ENCODE results near the gene CFAP141. TPM values are rescaled to one million over a fixed set of nuclear protein-coding genes. Genes with fewer than 3 reads are reported as not detected.

CFAP141 gene
- total and polyA plus RNA-seq, 2 of the 4 experiments (the other 2 are of a cell fraction) = not detected

DNA sequence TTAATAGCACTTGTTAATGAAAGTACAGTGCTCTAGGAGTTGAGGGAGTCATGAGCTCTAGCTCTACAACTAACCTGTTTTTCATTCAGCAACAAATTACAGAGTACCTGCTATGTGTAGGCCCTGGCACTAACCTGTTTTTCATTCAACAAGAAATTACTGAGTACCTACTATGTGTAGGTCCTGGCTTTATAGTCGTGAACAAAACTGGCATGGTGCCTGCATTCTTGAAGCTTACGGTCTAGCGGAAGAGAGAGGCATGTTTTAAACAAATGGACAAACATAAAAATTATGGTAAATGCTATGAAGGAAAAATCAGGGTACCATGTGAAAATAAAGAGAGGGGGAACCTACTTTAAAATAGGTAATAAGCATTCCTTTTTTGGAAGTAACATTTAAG is 12.4 kb upstream of the CFAP141 start:
- H3K4me2 ChIP-seq (ENCODE audit: low read depth, low read length) = peak overlapping the region; percentile 44; the same call in 1 of the 2 replicates
- CTCF ChIA-PET = interaction anchor here (1.2 kb wide), 1 partner anchor 25 kb away, joined by 3 read pairs; no protein-coding TSS in a partner anchor
- no peak overlapping the region for H3K4ac ChIP-seq (ENCODE audit: low read depth, low read length)
- H3K14ac ChIP-seq (replicated peaks; ENCODE audit: low read depth, low read length) = no peak overlapping the region
- no peaks in the 10 kb centered on the region for H3K9me3 ChIP-seq (ENCODE audit: control insufficient read depth, insufficient read depth, low read length)
- H3K18ac ChIP-seq (ENCODE audit: low read depth, low read length) = no peak overlapping the region
- H4K8ac ChIP-seq (ENCODE audit: low read depth in 2 of 2, low read length in 2 of 2) = no peak overlapping the region
- intact Hi-C loops (cut with micrococcal nuclease) = no loop called here
- H2AFZ ChIP-seq (replicated peaks; ENCODE audit: low read length, poor library complexity) = no peak overlapping the region
- H4K91ac ChIP-seq (ENCODE audit: insufficient read depth, low read depth, low read length) = no peak overlapping the region
- WGBS, 2 experiments (ENCODE audit: extremely low coverage in 2 of 2, insufficient read length in 1 of 2) = no CpG with 5 or more reads among the region's 3 CpGs
- dilution Hi-C loops (cut with HindIII; ENCODE audit: low sequenced_read_pairs, unreplicated experiment) = no loop called here
- no peak overlapping the region for H3K27ac ChIP-seq (ENCODE audit: insufficient read depth, low read length)
- peaks cover 22% of the 10 kb centered on the region for H4K20me1 ChIP-seq (ENCODE audit: insufficient read depth, low read length)
- H2BK5ac ChIP-seq (ENCODE audit: low read depth, low read length, poor library complexity, severe bottlenecking) = no peak overlapping the region
- peaks cover 6% of the 10 kb centered on the region; the same call in 1 of the 2 replicates for H3K4me1 ChIP-seq (ENCODE audit: control insufficient read depth, insufficient read depth, low read length)
- H3K4me3 ChIP-seq (ENCODE audit: insufficient read depth, low read depth, low read length) = no peak overlapping the region
- H2BK15ac ChIP-seq (ENCODE audit: low read depth, low read length) = no peak overlapping the region
- ATAC-seq (ENCODE audit: low read depth) (no peak), DNase-seq (no peak)
- H2BK120ac ChIP-seq (ENCODE audit: low read depth, low read length) = no peak overlapping the region
- no peak overlapping the region for H2BK20ac ChIP-seq (ENCODE audit: low read depth, low read length)
- H4K5ac ChIP-seq (ENCODE audit: low read depth, low read length) = no peak overlapping the region
- POLR2A ChIA-PET (ENCODE audit: unreplicated experiment) = interaction anchor here (0.5 kb wide), 1 partner anchor 392 kb away, joined by 10 read pairs; no protein-coding TSS in a partner anchor
- H3K23ac ChIP-seq (ENCODE audit: low read depth, low read length) = peak overlapping the region; percentile 48
- H3K9me1 ChIP-seq (ENCODE audit: insufficient read depth, low read length) = no peaks in the 10 kb centered on the region
- H2AK9ac ChIP-seq (replicated peaks; ENCODE audit: low read depth, low read length, poor library complexity) = no peak overlapping the region
- no peak overlapping the region for H3K56ac ChIP-seq (ENCODE audit: extremely low read depth, insufficient read depth, low read length)
- no peaks in the 10 kb centered on the region for H3K27me3 ChIP-seq (ENCODE audit: control insufficient read depth, insufficient read depth, low read length)
- peaks cover 17% of the 10 kb centered on the region for H3K36me3 ChIP-seq (ENCODE audit: control insufficient read depth, insufficient read depth, low read length)
- TF ChIP-seq SMC3 (IDR thresholded peaks at IDR 0.05; ENCODE audit: low read depth, low read length) (no peak), BHLHE40 (IDR thresholded peaks at IDR 0.05; ENCODE audit: low read depth, low read length) (no peak), CEBPB (IDR thresholded peaks at IDR 0.05; ENCODE audit: low read depth, low read length) (no peak), POLR2A (IDR thresholded peaks at IDR 0.05; ENCODE audit: low read depth, low read length) (no peak), NFE2L2 (IDR thresholded peaks at IDR 0.05; ENCODE audit: low read depth, low read length) (no peak), USF2 (IDR thresholded peaks at IDR 0.05; ENCODE audit: low read depth, low read length) (no peak), RAD21 (IDR thresholded peaks at IDR 0.05; ENCODE audit: low read length) (no peak), MAFK (IDR thresholded peaks at IDR 0.05; ENCODE audit: low read depth, low read length) (no peak), MXI1 (IDR thresholded peaks at IDR 0.05; ENCODE audit: borderline replicate concordance, low read depth, low read length) (no peak), MAZ (IDR thresholded peaks at IDR 0.05; ENCODE audit: borderline replicate concordance, low read depth, low read length) (no peak), RFX5 (IDR thresholded peaks at IDR 0.05; ENCODE audit: low read depth, low read length) (no peak), CHD1 (IDR thresholded peaks at IDR 0.05; ENCODE audit: low read depth, low read length) (no peak), FOS (IDR thresholded peaks at IDR 0.05; ENCODE audit: low read depth, low read length) (no peak), CTCF (conservative IDR thresholded peaks at IDR 0.05; ENCODE audit: low read depth, low read length) (no peak), RCOR1 (IDR thresholded peaks at IDR 0.05; ENCODE audit: insufficient replicate concordance, low read length) (no peak)
- H2AK5ac ChIP-seq (ENCODE audit: low read depth, low read length) = 0 out of 2 replicates have a peak overlapping the region, but pooled peaks have one; percentile 36
- BruUV-seq (replicated peaks) = no TSS peak
- in situ Hi-C loops (cut with MboI; ENCODE audit: low sequenced_read_pairs) = no loop called here
- peaks cover 19 to 56% of the 10 kb centered on the region in 2 experiments for H3K79me1 ChIP-seq (ENCODE audit: low read depth in 1 of 2, low read length in 2 of 2)
- no peak overlapping the region for H3K9ac ChIP-seq (ENCODE audit: low read depth, low read length)
